Measurements from ENCODE around the gene GGPS1.
"Not testable (repeated sequence)": the region's sequence is repeated elsewhere in the genome, so short reads cannot be mapped to it uniquely, and the experiment has no call there.

GGPS1 gene

DNA sequence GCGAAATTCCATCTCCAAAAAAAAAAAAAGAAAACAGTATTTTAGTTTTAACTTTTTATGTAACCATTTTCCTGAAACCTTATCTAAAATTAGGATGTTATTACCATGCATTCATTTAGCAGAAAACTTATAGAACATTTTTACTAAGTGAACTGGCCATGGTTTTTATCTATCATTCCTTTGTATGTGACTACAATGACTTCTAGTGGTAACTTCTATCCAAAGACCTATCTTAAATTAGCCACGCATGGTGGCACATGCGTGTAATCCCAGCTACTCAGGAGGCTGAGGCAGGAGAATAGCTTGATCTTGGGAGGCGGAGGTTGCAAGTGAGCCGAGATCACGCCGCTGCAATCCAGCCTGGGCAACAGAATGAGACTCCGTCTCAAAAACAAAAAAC lies 11.4 kb downstream of the GGPS1 start:
- no peak for DNase-seq (ENCODE audit: low spot score)

DNA sequence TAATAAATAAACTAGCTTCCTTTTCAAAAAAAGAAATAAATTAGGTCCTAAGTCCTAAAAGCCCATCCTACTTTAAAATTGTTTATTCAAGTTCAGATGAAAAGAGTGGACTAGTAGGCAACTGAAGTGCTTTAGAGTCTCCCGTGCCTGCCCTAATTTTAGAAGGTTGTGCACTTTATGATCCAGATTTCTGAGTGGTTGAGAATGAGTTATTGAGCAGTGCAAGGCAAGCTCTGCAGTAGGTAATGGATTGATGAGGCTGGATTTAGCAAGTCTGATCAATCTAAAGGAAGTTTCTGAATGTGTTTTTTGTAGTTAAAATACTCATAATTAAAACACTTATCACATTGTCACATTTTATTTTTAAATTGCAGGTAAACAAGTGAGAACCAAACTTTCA lies 13.0 kb downstream of the GGPS1 start:
- DNase-seq (ENCODE audit: low spot score), result no peak

DNA sequence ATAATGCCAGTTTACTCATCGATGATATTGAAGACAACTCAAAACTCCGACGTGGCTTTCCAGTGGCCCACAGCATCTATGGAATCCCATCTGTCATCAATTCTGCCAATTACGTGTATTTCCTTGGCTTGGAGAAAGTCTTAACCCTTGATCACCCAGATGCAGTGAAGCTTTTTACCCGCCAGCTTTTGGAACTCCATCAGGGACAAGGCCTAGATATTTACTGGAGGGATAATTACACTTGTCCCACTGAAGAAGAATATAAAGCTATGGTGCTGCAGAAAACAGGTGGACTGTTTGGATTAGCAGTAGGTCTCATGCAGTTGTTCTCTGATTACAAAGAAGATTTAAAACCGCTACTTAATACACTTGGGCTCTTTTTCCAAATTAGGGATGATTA lies 13.7 kb downstream of the GGPS1 start:
- no peak for DNase-seq (ENCODE audit: low spot score)

DNA sequence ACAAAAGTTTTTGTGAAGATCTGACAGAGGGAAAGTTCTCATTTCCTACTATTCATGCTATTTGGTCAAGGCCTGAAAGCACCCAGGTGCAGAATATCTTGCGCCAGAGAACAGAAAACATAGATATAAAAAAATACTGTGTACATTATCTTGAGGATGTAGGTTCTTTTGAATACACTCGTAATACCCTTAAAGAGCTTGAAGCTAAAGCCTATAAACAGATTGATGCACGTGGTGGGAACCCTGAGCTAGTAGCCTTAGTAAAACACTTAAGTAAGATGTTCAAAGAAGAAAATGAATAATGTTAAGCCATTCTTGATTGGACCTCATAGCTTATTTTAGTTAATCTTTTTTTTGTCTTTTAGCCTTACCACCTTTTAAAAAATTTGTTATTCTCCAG lies 14.1 kb downstream of the GGPS1 start:
- DNase-seq (ENCODE audit: low spot score), result no peak

DNA sequence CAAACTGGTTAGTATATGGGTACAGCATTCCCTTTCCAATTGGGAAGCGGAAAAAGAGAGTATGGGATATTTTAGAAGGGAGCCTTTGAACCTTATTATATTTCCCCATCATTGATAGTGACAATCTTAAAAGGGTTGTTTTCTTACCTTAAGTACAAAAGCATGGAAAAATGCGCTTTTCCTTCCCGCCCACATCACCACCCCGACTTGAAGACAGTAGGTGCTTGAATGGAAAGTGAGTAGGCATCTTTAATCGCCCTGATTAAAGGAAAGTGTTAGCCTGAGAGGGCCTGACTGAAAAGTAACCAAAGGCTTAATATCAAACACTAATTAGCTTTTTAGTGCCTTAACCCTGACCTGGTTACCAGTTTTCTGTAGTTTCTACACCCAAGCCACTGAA lies 15.4 kb downstream of the GGPS1 start:
- DNase-seq (ENCODE audit: low spot score), result no peak

DNA sequence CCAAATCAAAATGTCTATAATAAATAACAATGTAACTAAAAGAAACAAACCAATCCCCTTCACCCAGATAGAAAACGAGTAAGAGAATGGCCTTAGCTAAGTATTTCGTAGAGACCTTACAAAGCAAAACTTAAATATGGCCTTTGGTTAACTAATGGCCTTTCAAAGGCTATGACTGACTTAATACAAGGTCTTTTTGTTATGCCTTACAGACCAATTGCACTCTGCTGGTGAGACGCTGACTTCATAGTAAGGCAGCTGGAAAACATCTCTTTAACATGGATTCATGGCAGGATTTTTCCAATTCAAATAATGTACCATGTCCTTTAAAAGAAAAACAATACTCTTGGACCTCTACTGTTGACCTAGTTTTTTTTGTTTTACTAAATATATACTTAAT lies 23.1 kb downstream of the GGPS1 start:
- peak; percentile 58 for DNase-seq (ENCODE audit: low spot score)

DNA sequence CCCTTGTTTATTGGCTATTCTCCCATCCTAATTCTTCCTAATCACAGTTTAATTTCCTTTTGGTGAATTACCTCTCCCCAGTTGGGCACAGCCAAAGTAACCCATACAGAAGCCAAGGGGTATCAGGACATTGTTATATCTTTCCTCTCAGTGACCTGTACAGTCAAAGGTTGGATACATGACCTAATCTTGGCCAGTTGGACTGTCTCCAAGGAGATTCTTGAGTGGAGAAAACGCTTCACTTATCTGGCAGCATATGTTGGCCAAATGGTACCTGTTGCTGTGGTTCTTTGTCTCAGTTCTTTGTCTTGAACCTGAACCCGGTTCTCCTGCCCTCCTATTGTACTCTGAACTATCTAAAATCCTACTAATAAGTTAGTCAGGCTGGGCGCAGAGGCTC lies 23.5 kb downstream of the GGPS1 start:
- no peak for DNase-seq (ENCODE audit: low spot score)

DNA sequence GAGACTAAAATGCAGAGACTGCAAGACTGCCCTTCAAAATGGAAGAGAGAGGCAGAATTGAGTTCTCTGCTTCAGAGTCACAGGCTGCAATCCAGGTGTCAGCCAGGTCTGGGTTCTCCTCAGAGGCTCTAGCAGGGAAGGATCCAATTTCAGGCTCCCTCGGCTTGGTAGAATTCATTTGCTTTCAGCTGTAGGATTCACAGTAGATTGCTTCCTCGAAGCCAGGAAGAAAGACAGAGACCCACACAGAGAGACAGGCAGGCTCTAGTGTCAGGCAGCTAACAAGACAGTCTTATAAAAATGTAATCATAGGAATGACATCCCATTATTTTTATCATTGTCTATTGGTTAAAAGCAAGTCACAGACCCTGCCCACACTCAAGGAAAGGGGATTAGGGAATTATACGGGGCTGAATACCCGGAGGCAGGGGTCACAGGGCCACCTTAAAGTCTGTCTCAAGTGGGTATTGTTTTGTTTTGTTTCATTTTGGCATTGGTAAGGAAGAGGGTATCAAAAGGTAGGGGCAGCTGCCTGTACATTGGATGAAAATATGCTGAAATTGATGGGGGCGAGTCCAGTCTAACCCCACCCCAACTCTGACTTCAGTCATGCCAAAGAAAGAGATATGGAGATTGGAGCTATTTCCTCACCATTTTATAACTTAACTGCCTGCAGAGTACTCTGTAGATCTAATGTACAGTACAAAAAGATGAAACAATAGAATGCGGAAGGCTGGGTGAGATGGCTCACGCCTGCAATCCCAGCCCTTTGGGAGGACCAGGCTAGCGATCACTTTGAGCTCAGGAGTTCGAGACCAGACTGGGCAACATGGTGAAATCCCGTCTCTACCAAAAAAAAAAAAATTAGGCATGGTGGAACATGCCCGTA lies 29.4 kb downstream of the GGPS1 start:
- DNase-seq (ENCODE audit: low spot score), result no peak

DNA sequence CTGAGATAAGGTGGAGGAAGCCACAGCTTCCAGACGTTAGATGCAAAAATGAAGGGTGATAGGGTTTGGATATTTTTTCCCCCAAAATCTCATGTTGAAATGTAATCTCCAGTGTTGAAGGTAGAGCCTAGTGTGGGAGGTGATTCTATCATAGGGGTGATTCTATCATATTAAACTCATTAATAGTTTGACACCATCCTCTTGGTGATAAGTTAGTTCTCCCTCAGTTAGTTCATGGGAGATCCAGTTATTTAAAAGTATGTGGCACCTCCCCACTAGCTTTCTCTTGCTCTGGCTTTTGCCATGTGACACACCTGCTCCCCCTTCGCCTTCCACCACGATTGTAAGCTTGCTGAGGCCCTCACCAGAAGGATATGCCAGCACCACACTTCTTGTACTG lies 30.5 kb downstream of the GGPS1 start:
- no peak for DNase-seq (ENCODE audit: low spot score)

DNA sequence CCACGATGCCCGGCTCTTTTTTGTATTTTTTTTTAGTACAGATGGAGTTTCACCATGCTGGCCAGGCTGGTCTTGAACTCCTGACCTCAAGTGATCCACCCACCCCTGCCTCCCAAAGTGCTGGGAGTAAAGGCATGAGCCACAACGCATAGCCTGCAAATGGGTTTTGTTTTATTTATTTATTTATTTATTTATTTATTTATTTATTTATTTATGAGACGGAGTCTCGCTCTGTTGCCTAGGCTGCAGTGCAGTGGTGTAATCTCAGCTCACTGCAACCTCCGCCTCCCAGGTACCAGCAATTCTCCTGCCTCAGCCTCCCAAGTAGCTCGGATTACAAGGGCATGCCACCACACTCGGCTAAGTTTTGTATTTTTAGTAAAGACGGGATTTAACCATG lies 35.8 kb downstream of the GGPS1 start:
- not testable (repeated sequence) for DNase-seq (ENCODE audit: low spot score)

DNA sequence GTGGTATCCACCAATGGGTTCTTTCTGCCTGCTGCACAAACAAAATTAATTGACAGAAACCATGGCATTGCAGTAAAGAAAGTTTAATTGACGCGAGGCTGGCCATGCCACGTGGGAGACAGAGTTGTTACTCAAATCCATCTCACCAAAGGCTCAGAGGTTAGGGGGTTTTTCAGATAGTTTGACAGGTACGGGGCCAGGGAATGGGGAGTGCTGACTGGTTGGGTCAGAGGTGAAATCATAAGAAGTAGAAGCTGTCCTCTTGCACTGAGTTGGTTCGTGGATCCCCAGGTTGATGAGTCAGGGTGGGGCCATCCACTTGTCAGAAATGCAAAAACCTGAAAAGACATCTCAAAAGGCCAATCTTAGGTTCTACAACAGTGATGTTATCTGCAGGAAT lies 37.9 kb downstream of the GGPS1 start:
- DNase-seq (ENCODE audit: low spot score), result no peak

DNA sequence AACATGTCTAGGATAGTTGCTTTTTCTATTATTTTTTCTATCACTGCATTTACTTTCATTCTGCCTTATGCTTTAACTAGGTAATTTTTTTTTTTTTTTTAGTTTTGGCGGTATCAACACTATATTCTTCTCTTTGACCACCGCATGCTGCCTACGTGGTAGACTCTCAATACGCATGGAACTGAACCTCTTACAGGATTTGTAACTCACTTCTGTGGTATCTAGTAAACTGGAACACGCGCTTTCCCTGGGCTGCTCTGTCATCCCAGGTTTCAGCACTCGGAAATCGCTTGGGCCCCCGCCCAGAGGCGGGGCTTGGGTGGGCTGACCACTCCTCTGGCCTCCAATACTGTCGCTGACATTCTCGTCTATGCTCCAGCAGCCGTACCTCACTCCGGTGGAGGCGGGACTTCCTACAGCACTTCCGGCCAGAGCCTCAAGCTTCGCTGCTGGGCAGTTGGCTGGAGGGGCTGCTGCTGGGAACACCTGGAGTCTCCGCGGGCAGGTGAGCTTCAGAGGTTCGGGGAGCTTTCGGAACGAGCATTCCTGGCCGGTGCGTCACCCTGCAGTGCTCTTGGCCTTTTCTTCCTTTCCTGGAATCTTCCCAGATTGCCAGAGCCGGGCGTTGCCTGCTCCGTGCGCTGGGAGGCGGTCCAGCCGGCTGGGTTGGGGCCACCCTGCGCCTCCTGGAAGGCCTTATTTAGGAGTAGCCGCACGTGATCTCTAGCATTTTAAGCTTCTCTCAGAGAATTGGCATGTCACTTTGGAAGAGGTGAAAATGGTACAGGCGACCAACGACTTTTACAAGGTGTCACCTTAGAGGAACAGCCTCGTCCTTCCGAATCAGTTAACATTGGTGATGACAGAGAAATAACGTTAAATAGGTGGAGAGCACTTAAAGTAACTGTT lies 38.9 kb downstream of the GGPS1 start, which contains the start of gene TBCE:
TBCE (plus strand) TSS at position 428 of the 909 bp plus-strand sequence. CDS start 12,623 bp downstream, outside the sequence.
- peak; percentile 98 for DNase-seq (ENCODE audit: low spot score)

DNA sequence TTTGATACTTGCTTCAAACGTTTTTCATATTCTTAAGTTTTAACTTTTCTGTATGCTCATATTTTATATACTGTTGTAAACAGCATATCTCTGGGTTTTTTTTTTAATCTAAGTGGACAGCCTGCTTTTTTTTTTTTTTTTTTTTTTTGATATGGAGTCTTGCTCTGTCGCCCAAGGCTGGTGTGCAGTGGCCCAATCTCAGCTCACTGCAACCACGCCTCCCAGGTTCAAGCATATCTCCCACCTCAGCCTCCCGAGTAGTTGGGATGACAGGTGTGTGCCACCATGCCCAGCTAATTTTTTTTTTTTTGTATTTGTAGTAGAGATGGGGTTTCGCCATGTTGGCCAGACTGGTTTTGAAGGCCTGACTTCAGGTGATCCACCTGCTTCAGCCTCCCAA lies 40.1 kb downstream of the GGPS1 start:
- no peak for DNase-seq (ENCODE audit: low spot score)

DNA sequence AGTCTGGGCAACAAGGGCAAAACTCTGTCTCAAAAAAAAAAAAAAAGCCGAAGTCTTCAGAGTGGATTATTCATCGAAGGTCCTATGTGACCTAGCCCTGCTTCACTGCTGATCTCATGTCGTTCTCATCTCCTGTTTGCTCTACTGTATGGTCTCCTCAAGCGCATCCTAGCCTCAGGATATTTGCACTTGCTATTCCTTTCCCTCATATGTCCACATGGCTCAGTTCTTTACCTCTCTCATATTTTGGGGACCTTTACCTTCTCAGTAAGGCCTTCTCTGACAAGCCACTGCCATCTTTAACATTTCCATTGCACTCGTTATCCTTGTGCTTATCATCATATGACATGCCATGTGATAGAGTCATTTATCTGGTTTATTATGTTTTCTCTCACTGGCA lies 41.4 kb downstream of the GGPS1 start:
- no peak for DNase-seq (ENCODE audit: low spot score)

DNA sequence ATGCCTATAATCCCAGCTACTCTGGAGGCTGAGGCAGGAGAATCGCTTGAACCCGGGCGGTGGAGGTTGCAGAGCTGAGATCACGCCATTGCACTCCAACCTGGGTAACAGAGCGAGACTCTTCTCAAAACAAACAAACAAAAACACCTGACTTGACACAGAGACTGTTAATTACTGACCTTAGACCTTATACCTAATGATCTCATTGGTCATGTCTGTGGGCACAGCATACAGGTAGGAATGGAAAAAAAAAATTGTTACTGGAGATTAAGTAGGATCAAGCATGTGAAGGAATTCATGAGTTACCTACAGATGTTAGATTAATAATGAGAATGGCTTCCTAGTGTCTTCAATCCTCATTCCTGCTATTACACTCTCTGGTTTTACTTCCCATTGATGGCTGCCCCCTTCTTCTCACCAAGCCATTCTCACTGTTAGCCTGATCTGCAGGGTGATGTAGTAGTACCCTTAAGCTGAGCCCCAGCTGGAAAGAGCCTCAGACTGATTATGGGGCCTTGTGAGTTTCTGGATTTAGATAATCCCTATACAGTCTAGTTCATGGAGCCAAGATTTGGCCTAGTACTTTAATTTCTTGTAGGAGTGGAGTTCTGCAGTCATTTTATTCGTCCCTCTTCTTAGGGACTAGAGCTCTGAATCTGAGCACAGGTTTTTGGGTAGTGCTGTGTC lies 47.7 kb downstream of the GGPS1 start:
- no peak for DNase-seq (ENCODE audit: low spot score)

DNA sequence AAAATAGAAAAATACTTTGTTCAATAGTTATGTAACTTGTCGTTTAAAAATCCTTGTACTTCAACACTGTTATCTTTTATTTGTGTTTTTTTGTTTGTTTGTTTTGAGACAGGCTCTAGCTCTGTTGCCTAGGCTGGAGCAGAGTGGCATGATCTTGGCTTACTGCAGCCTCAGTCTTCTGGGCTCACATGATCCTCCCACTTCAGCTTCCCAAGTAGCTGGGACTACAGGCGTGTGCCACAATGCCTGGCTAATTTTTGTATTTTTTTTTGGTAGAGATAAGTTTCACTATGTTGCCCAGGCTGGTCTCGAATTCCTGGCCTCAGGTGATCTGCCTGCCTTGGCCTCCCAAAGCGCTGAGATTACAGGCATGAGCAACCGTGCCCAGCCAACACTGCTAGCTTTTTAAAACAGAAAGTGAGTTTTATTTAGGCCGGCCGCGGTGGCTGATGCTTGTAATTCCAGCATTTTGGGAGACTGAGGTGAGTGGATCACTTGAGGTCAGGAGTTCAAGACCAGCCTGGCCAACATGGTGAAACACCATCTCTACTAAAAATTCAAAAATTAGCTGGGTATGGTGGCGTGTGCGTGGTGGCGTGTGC lies 49.9 kb downstream of the GGPS1 start:
- DNase-seq (ENCODE audit: low spot score), result not testable (repeated sequence)

DNA sequence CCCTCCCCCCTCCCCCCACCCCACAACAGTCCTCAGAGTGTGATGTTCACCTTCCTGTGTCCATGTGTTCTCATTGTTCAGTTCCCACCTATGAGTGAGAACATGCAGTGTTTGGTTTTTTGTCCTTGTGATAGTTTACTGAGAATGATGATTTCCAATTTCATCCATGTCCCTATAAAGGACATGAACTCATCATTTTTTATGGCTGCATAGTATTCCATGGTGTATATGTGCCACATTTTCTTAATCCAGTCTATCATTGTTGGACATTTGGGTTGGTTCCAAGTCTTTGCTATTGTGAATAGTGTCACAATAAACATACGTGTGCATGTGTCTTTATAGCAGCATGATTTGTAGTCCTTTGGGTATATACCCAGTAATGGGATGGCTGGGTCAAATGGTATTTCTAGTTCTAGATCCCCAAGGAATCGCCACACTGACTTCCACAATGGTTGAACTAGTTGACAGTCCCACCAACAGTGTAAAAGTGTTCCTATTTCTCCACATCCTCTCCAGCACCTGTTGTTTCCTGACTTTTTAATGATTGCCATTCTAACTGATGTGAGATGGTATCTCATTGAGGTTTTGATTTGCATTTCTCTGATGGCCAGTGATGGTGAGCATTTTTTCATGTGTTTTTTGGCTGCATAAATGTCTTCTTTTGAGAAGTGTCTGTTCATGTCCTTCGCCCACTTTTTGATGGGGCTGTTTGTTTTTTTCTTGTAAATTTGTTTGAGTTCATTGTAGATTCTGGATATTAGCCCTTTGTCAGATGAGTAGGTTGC lies 53.8 kb downstream of the GGPS1 start:
- DNase-seq (ENCODE audit: low spot score), result not testable (repeated sequence)

DNA sequence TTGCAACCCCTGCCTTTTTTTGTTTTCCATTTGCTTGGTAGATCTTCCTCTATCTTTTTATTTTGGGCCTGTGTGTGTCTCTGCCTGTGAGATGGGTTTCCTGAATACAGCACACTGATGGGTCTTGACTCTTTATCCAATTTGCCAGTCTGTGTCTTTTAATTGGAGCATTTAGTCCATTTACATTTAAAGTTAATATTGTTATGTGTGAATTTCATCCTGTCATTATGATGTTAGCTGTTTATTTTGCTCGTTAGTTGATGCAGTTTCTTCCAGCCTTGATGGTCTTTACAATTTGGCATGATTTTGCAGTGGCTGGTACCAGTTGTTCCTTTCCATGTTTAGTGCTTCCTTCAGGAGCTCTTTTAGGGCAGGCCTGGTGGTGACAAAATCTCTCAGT lies 57.3 kb downstream of the GGPS1 start:
- DNase-seq (ENCODE audit: low spot score), result not testable (repeated sequence)

DNA sequence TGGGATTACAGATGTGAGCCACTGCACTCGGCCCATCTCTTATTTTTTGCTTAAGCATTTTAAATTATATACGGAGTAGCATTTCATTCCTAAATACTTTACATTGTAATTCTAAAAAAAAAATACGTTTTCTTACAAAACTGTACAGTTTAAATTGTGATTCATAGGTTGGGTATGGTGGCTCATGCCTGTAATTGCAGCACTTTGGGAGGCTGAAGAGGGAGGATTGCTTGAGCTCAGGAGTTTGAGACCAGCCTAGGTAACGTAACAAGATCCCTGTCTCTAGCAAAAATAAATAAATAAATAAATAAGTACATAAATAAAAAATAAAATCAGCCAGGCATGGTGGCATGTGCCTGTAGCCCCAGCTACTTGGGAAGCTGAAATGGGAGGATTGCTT lies 63.5 kb downstream of the GGPS1 start:
- DNase-seq (ENCODE audit: low spot score), result no peak
